Keratinocyte (primary cell): ENCODE results near the gene TSHZ3. TPM values are rescaled to one million over a fixed set of nuclear protein-coding genes. Genes with fewer than 3 reads are reported as not detected.
A peak's percentile ranks its signal among the peaks of the same experiment; 100 is the strongest.

ENCODE experiments used
- DNase-seq: peaks from one replicate; pipeline ENCODE4 v3.0.0-alpha.2; 2011; ENCODE audit warnings: low read depth, missing footprints, low spot score
- FAIRE-seq: peaks from 2 replicates; lab custom pipeline; 2011; peaks lifted over from hg19 to GRCh38; lab: Jason Lieb, UNC
- H2AFZ ChIP-seq: 2 replicates; pipeline ENCODE4 v1.6.0; 2012; ENCODE audit warnings: low read length, control low read depth, inconsistent platforms; ENCODE audit not compliant: control insufficient read depth
- H3K27ac ChIP-seq: 2 replicates; pipeline ENCODE4 v1.5.1; 2011; ENCODE audit warnings: low read length; ENCODE audit not compliant: control insufficient read depth, insufficient read depth
- H3K27me3 ChIP-seq: 3 replicates; pipeline ENCODE4 v1.6.0; 2011; ENCODE audit warnings: low read length; ENCODE audit not compliant: control insufficient read depth, insufficient read depth; ENCODE audit errors: extremely low read depth
- H3K36me3 ChIP-seq, 2 experiments: 2 replicates in 1 of 2; 3 replicates in 1 of 2; pipeline ENCODE4 v1.5.1; 2011; ENCODE audit warnings: low read length in 2 of 2, mild to moderate bottlenecking in 1 of 2; ENCODE audit not compliant: control insufficient read depth in 2 of 2, insufficient read depth in 2 of 2; ENCODE audit errors: extremely low read depth in 1 of 2
- H3K4me1 ChIP-seq: 3 replicates; pipeline ENCODE4 v1.5.1; 2011; ENCODE audit warnings: low read length; ENCODE audit not compliant: control insufficient read depth, insufficient read depth; ENCODE audit errors: extremely low read depth
- H3K4me2 ChIP-seq: 3 replicates; pipeline ENCODE4 v1.6.0; 2011; ENCODE audit warnings: low read depth, low read length; ENCODE audit not compliant: control insufficient read depth, insufficient read depth; ENCODE audit errors: extremely low read depth
- H3K4me3 ChIP-seq, 3 experiments: fragments of 200-600 bp in 1 of 3; sonication (generic) in 1 of 3; 2 replicates in 2 of 3; 3 replicates in 1 of 3; pipeline ENCODE4 v1.5.1; 2011 to 2016; ENCODE audit warnings: low read length in 3 of 3, mild to moderate bottlenecking in 3 of 3, control low read depth in 2 of 3, inconsistent platforms in 1 of 3, low read depth in 1 of 3, mixed read lengths in 1 of 3, mixed run types in 1 of 3, moderate library complexity in 1 of 3; ENCODE audit not compliant: control insufficient read depth in 2 of 3, insufficient read depth in 2 of 3; ENCODE audit errors: extremely low read depth in 1 of 3
- H3K79me2 ChIP-seq: 2 replicates; pipeline ENCODE4 v1.6.0; 2012; ENCODE audit warnings: low read length; ENCODE audit not compliant: control insufficient read depth, insufficient read depth
- H3K9ac ChIP-seq: 3 replicates; pipeline ENCODE4 v1.6.0; 2011; ENCODE audit warnings: low read length; ENCODE audit not compliant: control insufficient read depth, insufficient read depth; ENCODE audit errors: extremely low read depth
- H3K9me1 ChIP-seq: 3 replicates; pipeline ENCODE4 v1.6.0; 2011; ENCODE audit warnings: low read length; ENCODE audit not compliant: control insufficient read depth, insufficient read depth; ENCODE audit errors: extremely low read depth
- H3K9me3 ChIP-seq: 2 replicates; pipeline ENCODE4 v1.5.1; 2012; ENCODE audit warnings: low read depth, low read length; ENCODE audit not compliant: control insufficient read depth
- H4K20me1 ChIP-seq: 3 replicates; pipeline ENCODE4 v1.6.0; 2011; ENCODE audit warnings: low read length; ENCODE audit not compliant: control insufficient read depth, insufficient read depth; ENCODE audit errors: extremely low read depth
- CTCF ChIP-seq, 3 experiments: IDR thresholded peaks in 1 of 3; conservative IDR thresholded peaks in 1 of 3; optimal IDR thresholded peaks in 1 of 3; 2 replicates in 2 of 3; 3 replicates in 1 of 3; pipeline versions ENCODE3 to v1.5.1; 2011; ENCODE audit warnings: low read length in 3 of 3, mild to moderate bottlenecking in 3 of 3, moderate library complexity in 2 of 3, control low read depth in 1 of 3, inconsistent platforms in 1 of 3; ENCODE audit not compliant: insufficient read depth in 2 of 3; ENCODE audit errors: extremely low read depth in 1 of 3
- EZH2 ChIP-seq: IDR thresholded peaks from one replicate; pipeline ENCODE4 v1.6.1; 2012; ENCODE audit warnings: inconsistent platforms, mild to moderate bottlenecking, low read length, moderate library complexity
- dilution Hi-C: fragments of 300-500 bp; cut with MboI; formaldehyde crosslinking; loops from one replicate; pipeline ENCODE4 v1.7.0; 2020; ENCODE audit warnings: low sequenced_read_pairs; ENCODE audit not compliant: extremely low pct_ligation_motif_present
- polyA plus RNA-seq, 5 experiments: library from polyadenylated mRNA; depleted of rRNA in 3 of 5; stranded (reverse) in 3 of 5; stranded (forward) in 1 of 5; unstranded in 1 of 5; fragments of >200 nt; gene quantifications; 1 replicate in 1 of 5; 2 replicates in 3 of 5; 3 replicates in 1 of 5; pipeline versions ENCODE4 v1.2.1 to v1.2.3, GENCODE V29; 2011 to 2012; ENCODE audit warnings: missing spikeins in 2 of 5, low read depth in 1 of 5, low replicate concordance in 1 of 5

Gene TSHZ3
- polyA plus RNA-seq, 1 donor (not counting 4 experiments of a cell fraction or from before 2014, with no cell fraction given): 3.6 TPM

GRCh38 chr19:31370216-31370615, 21.0 kb upstream of the TSHZ3 start:
- no peak overlapping the region for H3K9ac ChIP-seq
- H3K4me2 ChIP-seq: no peak overlapping the region
- DNase-seq (no peak), FAIRE-seq (no peak)
- TF ChIP-seq EZH2 (no peak), CTCF (optimal IDR thresholded peaks at IDR 0.05 in 1 of 3, IDR thresholded peaks at IDR 0.05 in 1 of 3, conservative IDR thresholded peaks at IDR 0.05 in 1 of 3; ENCODE audit: extremely low read depth in 1 of 3, insufficient read depth in 2 of 3, low read length in 3 of 3) (no peak)
- no peaks in the 10 kb centered on the region for H3K27me3 ChIP-seq
- H3K4me1 ChIP-seq: no peaks in the 10 kb centered on the region
- H3K79me2 ChIP-seq: no peaks in the 10 kb centered on the region
- H4K20me1 ChIP-seq: no peaks in the 10 kb centered on the region
- H3K36me3 ChIP-seq: peaks cover 0 to 1% of the 10 kb centered on the region in 2 experiments
- no peaks in the 10 kb centered on the region for H3K9me1 ChIP-seq
- H3K27ac ChIP-seq: no peak overlapping the region
- H3K4me3 ChIP-seq: no peak overlapping the region
- no peak overlapping the region for H2AFZ ChIP-seq
- no peaks in the 10 kb centered on the region for H3K9me3 ChIP-seq
- dilution Hi-C loops: no loop called here

GRCh38 chr19:31364963-31365362, 15.7 kb upstream of the TSHZ3 start:
- TF ChIP-seq EZH2 (no peak), CTCF (optimal IDR thresholded peaks at IDR 0.05 in 1 of 3, IDR thresholded peaks at IDR 0.05 in 1 of 3, conservative IDR thresholded peaks at IDR 0.05 in 1 of 3; ENCODE audit: extremely low read depth in 1 of 3, insufficient read depth in 2 of 3, low read length in 3 of 3) (peak in 1 of 3 experiments; percentile 2)
- FAIRE-seq: no peak
- Histone ChIP-seq H3K36me3 (peaks cover 0 to 3% of the 10 kb centered on the region in 2 experiments), H3K9me1 (no peaks in the 10 kb centered on the region), H3K4me2 (no peak overlapping the region), H3K27ac (no peak overlapping the region), H4K20me1 (no peaks in the 10 kb centered on the region), H3K4me1 (no peaks in the 10 kb centered on the region), H2AFZ (no peak overlapping the region), H3K9me3 (no peaks in the 10 kb centered on the region), H3K9ac (no peak overlapping the region), H3K27me3 (no peaks in the 10 kb centered on the region), H3K79me2 (no peaks in the 10 kb centered on the region), H3K4me3 (no peak overlapping the region)
- DNase-seq: no peak
- dilution Hi-C loops: no loop called here
